Sigmoid colon (tissue), 4 donors: ENCODE measurements around the gene SNX19.

ENCODE experiments used
- EP300 ChIP-seq, 4 donors: sonication (generic); formaldehyde crosslinking; IDR thresholded peaks; one replicate each; pipeline ENCODE4 v1.6.1; 2017; ENCODE audit warnings: antibody characterized with exemption in 4 of 4
- POLR2A ChIP-seq, 2 donors: fragments of 450-650 bp; IDR thresholded peaks; one replicate each; pipeline ENCODE4 v1.6.1; 2016; ENCODE audit warnings: antibody characterized with exemption in 2 of 2, mild to moderate bottlenecking in 2 of 2, moderate library complexity in 2 of 2
- POLR2AphosphoS5 ChIP-seq, 4 donors: sonication (generic); formaldehyde crosslinking; IDR thresholded peaks; one replicate each; pipeline ENCODE4 v1.6.1; 2017; ENCODE audit warnings: antibody characterized with exemption in 4 of 4
- TF ChIP-seq, protein P1 (sequence below), 4 experiments: fragments of 450-650 bp in 3 of 4; fragments of 200-600 bp in 1 of 4; IDR thresholded peaks; one replicate each; pipeline ENCODE4 v1.5.1; 2016 to 2019; ENCODE audit warnings: antibody characterized with exemption in 4 of 4, mild to moderate bottlenecking in 3 of 4, moderate library complexity in 2 of 4

DNA sequence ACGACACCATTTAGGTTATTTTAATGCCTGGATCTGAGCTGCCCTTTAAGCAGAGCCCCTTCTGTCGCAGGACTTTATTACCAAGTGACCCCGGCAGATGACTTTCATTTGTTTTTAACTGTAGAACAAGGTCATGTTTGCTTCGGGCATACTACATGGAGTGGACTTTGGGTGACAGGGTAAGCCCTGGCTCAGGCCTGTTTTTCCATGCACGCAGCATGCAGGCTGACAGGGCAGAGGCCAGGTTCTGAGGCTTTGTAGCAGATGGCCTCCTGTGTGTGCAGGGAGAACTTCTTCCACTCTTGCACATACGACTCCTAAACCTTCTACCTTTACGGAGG lies 50.5 kb downstream of the SNX19 start:
- TF ChIP-seq, protein P1, sequence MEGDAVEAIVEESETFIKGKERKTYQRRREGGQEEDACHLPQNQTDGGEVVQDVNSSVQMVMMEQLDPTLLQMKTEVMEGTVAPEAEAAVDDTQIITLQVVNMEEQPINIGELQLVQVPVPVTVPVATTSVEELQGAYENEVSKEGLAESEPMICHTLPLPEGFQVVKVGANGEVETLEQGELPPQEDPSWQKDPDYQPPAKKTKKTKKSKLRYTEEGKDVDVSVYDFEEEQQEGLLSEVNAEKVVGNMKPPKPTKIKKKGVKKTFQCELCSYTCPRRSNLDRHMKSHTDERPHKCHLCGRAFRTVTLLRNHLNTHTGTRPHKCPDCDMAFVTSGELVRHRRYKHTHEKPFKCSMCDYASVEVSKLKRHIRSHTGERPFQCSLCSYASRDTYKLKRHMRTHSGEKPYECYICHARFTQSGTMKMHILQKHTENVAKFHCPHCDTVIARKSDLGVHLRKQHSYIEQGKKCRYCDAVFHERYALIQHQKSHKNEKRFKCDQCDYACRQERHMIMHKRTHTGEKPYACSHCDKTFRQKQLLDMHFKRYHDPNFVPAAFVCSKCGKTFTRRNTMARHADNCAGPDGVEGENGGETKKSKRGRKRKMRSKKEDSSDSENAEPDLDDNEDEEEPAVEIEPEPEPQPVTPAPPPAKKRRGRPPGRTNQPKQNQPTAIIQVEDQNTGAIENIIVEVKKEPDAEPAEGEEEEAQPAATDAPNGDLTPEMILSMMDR (IDR thresholded peaks at IDR 0.05): no peak
- no peak for TF ChIP-seq POLR2A (IDR thresholded peaks at IDR 0.05)
- TF ChIP-seq EP300 (IDR thresholded peaks at IDR 0.05): no peak
- TF ChIP-seq POLR2AphosphoS5 (IDR thresholded peaks at IDR 0.05): no peak
